ENCODE data around the gene AIM2. TPM values are rescaled to one million over a fixed set of nuclear protein-coding genes. Genes with fewer than 3 reads are reported as not detected.

Gene AIM2
- total and polyA plus RNA-seq, 4 donors = 0.28 to 0.42 (median 0.31) TPM

- TF ChIP-seq HNF4G (IDR thresholded peaks at IDR 0.05) (no peak), RXRA (IDR thresholded peaks at IDR 0.05) (no peak), FOXA1 (IDR thresholded peaks at IDR 0.05) (no peak), EGR1 (IDR thresholded peaks at IDR 0.05; ENCODE audit: low read depth in 2 of 2) (no peak), FOXA2 (IDR thresholded peaks at IDR 0.05) (no peak), SP1 (IDR thresholded peaks at IDR 0.05) (no peak), HNF4A (conservative IDR thresholded peaks at IDR 0.05) (no peak), CTCF (IDR thresholded peaks at IDR 0.05; ENCODE audit: low read depth, low read length, missing input control) (no peak), YY1 (IDR thresholded peaks at IDR 0.05) (no peak), TAF1 (conservative IDR thresholded peaks at IDR 0.05) (no peak), MAX (IDR thresholded peaks at IDR 0.05) (no peak), NR2F2 (IDR thresholded peaks at IDR 0.05) (no peak), RAD21 (IDR thresholded peaks at IDR 0.05) (no peak)
- TF ChIP-seq, protein P1, sequence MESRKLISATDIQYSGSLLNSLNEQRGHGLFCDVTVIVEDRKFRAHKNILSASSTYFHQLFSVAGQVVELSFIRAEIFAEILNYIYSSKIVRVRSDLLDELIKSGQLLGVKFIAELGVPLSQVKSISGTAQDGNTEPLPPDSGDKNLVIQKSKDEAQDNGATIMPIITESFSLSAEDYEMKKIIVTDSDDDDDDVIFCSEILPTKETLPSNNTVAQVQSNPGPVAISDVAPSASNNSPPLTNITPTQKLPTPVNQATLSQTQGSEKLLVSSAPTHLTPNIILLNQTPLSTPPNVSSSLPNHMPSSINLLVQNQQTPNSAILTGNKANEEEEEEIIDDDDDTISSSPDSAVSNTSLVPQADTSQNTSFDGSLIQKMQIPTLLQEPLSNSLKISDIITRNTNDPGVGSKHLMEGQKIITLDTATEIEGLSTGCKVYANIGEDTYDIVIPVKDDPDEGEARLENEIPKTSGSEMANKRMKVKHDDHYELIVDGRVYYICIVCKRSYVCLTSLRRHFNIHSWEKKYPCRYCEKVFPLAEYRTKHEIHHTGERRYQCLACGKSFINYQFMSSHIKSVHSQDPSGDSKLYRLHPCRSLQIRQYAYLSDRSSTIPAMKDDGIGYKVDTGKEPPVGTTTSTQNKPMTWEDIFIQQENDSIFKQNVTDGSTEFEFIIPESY (IDR thresholded peaks at IDR 0.05) = no peak
- TF ChIP-seq, protein P2, sequence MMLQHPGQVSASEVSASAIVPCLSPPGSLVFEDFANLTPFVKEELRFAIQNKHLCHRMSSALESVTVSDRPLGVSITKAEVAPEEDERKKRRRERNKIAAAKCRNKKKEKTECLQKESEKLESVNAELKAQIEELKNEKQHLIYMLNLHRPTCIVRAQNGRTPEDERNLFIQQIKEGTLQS (IDR thresholded peaks at IDR 0.05) = no peak
- H3K27me3 ChIP-seq (ENCODE audit: control insufficient read depth in 4 of 4, insufficient read depth in 4 of 4, low read length in 3 of 4) = no peaks in the 10 kb centered on the region
- H3K9me3 ChIP-seq (ENCODE audit: control insufficient read depth in 4 of 4, low read length in 3 of 4) = no peaks in the 10 kb centered on the region
- no peak overlapping the region for H3K4me3 ChIP-seq (ENCODE audit: low read depth in 1 of 3, low read length in 3 of 3)
- H3K27ac ChIP-seq (ENCODE audit: low read depth in 1 of 2, low read length in 2 of 2) = no peak overlapping the region
- H3K36me3 ChIP-seq (ENCODE audit: control insufficient read depth in 4 of 4, insufficient read depth in 3 of 4, low read depth in 1 of 4, low read length in 3 of 4) = no peaks in the 10 kb centered on the region
- no peak overlapping the region for H3K9ac ChIP-seq (ENCODE audit: low read depth in 1 of 2, low read length in 2 of 2)
- WGBS = 71% methylated on average over 1 of the region's 1 CpG
- DNase-seq (ENCODE audit: low spot score) = no peak
- H3K4me1 ChIP-seq (ENCODE audit: control insufficient read depth in 4 of 4, insufficient read depth in 4 of 4, low read length in 3 of 4) = peaks cover 0 to 3% (median 0%) of the 10 kb centered on the region in 4 donors
Measured at GRCh38 chr1:159081626-159082025, 5.1 kb upstream of the AIM2 start.

- Histone ChIP-seq H3K4me1 (ENCODE audit: control insufficient read depth in 4 of 4, insufficient read depth in 4 of 4, low read length in 3 of 4) (peaks cover 0 to 3% (median 0%) of the 10 kb centered on the region in 4 donors), H3K27me3 (ENCODE audit: control insufficient read depth in 4 of 4, insufficient read depth in 4 of 4, low read length in 3 of 4) (no peaks in the 10 kb centered on the region), H3K36me3 (ENCODE audit: control insufficient read depth in 4 of 4, insufficient read depth in 3 of 4, low read depth in 1 of 4, low read length in 3 of 4) (no peaks in the 10 kb centered on the region), H3K9me3 (ENCODE audit: control insufficient read depth in 4 of 4, low read length in 3 of 4) (no peaks in the 10 kb centered on the region), H3K27ac (ENCODE audit: low read depth in 1 of 2, low read length in 2 of 2) (no peak overlapping the region), H3K4me3 (ENCODE audit: low read depth in 1 of 3, low read length in 3 of 3) (no peak overlapping the region), H3K9ac (ENCODE audit: low read depth in 1 of 2, low read length in 2 of 2) (no peak overlapping the region)
- TF ChIP-seq FOXA1 (IDR thresholded peaks at IDR 0.05) = no peak
- no peak for TF ChIP-seq REST (IDR thresholded peaks at IDR 0.05)
- no peak for TF ChIP-seq HNF4G (IDR thresholded peaks at IDR 0.05)
- TF ChIP-seq GABPA (IDR thresholded peaks at IDR 0.05 in 1 of 2, conservative IDR thresholded peaks at IDR 0.05 in 1 of 2) = no peak
- no peak for TF ChIP-seq FOXA2 (IDR thresholded peaks at IDR 0.05)
- no peak for TF ChIP-seq TAF1 (conservative IDR thresholded peaks at IDR 0.05)
- no peak for TF ChIP-seq EGR1 (IDR thresholded peaks at IDR 0.05; ENCODE audit: low read depth in 2 of 2)
- no peak for TF ChIP-seq RXRA (IDR thresholded peaks at IDR 0.05)
- TF ChIP-seq RAD21 (IDR thresholded peaks at IDR 0.05) = no peak
- TF ChIP-seq, protein P1 (IDR thresholded peaks at IDR 0.05) = no peak
- 82% methylated on average over 1 of the region's 1 CpG for WGBS
- no peak for DNase-seq (ENCODE audit: low spot score)
Measured at GRCh38 chr1:159079525-159079924, 3.0 kb upstream of the AIM2 start.

Measured in liver (tissue), 9 donors.